Ecto neural progenitor cell (in vitro differentiated cells): ENCODE results near the gene CCDC85B.

Experiments used
- DNase-seq: peaks from one replicate; pipeline ENCODE4 v3.0.0-alpha.2; 2018; ENCODE audit warnings: low spot score

CCDC85B gene

DNA sequence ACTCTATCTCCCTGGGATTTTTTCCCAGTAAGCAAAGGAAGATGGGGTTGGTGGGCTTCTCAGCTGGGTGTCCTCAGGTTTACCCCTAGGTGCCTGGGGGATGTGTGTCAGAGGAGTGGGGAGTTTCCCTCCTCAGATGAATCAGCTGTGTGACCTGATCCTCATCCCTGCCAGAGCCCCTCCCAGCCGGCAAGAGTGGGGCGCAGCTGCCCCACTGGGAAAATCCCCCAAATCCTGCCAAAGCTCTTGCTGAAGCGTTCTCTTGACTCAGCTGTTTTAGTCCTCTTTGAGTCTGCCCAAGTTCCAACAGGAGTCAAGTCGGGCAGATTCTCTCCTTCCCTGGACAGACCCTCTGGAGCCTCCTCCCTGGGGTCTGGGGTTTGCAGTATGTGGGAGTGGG, 22.4 kb downstream of the CCDC85B start:
- DNase-seq, result no peak

DNA sequence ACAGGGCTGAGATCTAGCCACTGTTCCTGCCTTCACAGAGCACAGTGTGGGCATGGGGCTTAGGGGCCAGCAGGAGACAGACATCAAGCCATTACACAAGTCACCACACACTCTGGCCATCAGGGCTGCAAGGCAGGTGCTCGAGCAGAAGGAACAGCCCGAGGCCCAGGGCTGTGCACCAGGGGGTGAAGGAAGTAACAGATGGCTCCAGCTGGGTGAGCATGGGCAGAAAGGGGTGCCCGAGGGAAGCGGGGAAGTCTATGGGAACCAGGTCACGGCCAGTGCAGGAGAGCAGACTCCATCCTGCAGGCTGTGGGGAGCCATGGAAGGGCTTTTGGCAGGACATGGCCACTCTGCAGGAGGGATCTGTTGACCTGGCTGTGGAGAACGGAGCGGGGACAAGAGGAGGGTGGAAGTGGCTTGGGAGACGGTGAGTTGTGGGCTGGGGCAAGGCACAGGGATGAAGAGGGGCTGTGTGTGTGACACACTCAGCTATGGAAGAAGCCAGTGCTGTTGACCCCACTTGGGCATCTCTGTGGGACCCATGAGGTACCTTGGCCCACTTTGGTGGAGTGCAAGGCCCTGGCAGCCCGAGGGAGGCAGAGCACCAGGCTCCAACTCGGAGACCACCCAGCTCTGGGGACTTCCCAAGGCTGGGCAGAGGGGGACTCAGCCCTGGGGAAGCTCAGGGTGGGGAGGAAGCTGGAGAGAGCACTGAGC, 24.8 kb downstream of the CCDC85B start:
- no peak for DNase-seq

DNA sequence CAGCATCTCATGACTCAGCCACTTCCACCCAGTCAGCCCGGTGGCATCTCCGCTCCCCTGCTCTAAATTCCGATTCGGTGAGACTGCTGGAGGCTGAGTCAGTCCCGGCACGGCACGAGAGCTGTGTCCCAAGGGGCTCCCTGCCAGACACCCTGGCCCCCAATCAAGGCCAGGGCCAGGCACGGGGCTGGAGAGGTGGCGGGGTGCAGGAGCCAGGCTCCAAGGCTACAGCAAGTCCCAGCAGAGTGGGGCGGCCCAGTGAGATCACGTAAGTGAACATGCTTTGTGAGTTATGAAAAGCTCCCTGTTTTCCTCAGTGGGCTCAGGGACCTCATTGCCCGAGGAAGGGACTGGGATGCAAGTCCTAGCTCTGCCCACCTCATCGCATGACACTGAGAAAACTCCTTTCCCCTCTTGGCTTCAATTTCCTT, 25.4 kb downstream of the CCDC85B start:
- DNase-seq, result no peak

DNA sequence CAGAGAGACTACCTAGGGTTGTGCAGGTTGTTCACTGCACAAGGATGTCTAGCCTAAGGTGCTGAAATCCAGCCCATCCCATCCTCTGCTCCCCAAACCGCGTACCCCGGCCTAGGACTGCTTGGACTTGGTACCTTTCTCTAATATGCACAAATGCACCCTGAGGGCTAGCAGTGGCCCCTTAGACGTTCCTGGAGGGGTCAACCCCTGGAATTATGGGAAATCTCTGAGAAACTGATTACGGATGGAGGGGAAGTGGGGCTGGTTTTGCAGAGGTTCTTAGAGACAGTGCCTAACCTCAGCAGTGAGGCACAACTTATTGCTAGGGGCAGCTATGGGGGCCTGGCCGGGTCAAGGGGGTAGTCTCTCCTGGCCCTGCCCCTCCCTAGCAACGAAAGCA, 25.9 kb downstream of the CCDC85B start:
- DNase-seq, result no peak

DNA sequence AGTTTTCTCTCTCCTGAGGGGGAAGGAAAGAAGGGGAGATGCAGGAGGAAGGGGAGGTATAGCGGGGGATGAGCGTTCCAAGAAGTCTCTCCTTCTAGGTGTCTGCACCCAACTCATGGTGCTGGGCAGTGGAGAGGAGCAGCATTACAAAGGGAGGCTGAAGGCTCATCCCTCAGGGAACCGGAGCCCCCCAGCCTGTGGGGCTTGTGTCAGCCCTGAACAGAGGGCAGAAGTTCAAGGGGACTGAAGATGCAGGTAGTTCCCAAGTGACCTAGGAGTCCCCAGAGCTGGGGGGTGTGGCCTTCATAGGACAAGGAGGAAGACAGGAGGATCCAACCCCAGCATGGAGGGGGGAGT, 26.6 kb downstream of the CCDC85B start:
- DNase-seq, result no peak

DNA sequence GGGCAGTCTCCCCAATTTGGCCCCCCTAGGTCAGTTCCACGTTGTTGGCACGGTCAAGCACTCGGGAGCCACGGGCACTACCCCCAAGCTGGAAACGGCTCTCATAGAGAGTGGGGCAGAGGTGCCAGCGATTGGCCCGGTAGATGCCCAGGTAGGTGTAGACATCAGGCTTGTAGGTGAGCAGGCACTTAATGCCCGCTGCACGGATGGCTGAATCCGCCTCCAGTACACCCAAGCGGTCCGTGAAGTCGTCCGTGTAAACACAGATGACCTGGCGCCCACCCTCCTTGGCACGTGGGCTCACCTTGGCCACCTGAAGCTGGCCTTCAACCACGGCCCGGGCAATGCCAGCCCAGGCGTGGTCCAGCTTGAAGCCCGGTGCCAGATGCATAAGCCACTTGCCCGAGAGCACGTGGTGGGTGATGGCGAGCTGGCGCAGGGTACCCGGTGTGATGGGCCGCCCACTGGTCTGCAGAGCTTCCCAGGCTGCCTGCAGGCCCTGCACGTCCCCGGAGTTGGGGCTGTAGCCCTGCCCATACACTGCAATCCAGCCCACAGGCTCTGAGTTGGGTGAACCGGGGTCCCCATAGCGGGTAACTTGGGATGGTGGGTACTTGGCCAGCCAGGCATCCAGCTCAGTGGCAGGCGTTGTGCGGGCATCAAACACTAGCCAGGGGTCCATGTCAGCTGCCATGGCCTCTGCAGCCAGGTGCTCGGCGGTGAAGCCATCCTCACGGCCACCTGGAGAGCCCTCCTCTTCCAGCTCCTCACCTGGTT, 27.1 kb downstream of the CCDC85B start:
- DNase-seq, result no peak

DNA sequence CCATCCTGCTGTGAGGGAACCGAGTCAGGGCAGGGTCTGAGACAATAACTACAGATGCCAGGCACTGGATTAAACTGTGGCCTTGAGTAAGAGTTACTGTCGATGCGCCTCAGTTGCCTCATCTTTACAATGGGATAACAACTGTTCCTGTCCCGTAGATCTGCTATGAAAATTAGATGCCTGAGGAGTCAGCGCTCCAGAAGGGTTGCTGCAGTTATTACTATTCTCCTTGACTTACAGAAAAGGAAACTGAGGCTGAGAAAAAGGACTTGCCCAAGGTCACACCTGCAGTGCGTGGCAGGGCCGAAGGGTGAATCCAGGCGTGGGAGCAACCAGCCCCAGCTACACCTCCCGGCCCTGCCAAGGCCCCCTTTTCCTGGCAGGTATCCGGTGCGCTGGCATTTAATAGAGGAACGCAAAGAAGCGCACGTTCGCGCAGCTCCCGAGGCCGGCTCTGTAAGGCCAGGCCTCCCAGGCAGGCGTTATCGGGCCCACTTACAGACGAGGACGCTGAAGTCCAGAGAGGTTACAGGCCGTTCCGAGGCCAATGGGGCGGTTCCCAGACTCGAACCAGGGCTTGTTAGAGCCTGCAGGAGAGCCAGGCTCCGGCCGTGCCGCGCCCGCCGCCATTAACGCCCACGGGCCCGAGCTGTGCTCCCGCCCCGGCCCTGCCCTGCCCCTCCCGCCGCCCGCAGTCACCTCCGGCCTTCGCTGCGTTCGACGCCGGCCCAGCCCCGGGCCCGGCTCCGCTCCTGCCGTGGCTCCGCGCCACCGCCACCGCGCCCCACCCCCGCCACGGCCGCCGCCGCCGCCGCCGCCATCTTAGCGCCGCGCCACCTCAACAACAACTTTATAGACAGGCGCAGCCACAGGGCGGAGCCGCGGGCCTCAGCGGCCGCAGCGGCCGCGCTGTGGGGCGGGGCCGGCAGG, 28.0 kb downstream of the CCDC85B start, which contains the start of gene C11orf68:
TSS of gene C11orf68 (minus strand) at position 852 of the 930 bp plus-strand sequence. CDS start at position 821, 31 bp downstream.
- DNase-seq, result no peak

DNA sequence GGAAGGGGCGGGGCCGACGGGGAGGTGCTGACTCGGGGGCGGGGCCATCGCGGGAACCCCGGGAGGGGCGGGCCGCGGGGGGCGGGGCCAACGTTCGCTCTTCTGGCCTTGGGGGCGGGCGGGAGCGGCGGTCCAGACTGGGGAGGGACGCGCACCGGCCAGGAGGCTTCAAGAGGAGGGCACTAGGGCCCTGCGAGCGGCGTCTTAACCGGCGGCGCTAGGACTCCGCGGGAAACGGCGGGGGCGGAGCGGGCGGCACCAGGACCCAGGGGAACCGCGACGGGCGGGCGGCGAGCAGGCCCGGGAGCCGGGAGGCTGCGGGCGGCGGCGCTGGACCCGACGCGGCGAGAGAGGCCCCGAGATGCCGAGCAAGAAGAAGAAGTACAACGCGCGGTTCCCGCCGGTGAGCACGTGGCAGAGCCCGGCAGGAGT, 28.7 kb downstream of the CCDC85B start, which contains the start of gene DRAP1:
TSS of gene DRAP1 (plus strand) at position 286 of the 432 bp plus-strand sequence. CDS start at position 362, 76 bp downstream.
- peak; percentile 100 for DNase-seq

DNA sequence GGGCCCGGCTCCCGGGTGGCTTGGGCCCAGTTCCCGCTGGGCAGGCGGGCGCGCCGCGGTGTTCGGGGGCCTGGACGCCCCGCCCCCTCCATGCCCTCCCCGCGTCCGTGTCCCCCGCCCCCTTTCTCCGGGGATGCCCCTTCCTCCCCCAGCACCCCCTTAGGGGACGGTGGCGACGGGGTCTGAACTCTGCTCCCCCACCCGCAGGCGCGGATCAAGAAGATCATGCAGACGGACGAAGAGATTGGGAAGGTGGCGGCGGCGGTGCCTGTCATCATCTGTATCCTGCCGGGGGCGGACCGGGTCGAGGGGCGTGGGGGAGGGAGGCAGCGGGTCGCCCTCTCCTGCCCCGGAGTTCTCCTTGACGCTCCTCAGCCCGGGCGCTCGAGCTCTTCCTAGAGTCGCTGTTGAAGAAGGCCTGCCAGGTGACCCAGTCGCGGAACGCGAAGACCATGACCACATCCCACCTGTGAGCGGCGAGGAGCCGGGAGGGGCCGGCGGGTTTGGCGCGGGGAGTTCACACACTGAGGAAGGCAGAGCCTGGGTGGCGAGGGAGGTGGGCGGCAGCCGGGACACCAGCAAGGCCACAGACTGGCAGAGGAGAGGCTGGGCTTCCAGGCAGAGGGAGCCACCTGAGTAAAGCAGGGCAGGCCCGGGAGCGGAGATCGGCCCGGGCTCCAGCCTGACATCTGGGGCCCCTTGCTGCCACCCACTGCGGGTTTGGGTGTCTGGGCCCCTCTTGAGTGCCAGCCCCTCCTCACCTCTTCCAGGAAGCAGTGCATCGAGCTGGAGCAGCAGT, 29.3 kb downstream of the CCDC85B start:
- DNase-seq, result peak; percentile 78

DNA sequence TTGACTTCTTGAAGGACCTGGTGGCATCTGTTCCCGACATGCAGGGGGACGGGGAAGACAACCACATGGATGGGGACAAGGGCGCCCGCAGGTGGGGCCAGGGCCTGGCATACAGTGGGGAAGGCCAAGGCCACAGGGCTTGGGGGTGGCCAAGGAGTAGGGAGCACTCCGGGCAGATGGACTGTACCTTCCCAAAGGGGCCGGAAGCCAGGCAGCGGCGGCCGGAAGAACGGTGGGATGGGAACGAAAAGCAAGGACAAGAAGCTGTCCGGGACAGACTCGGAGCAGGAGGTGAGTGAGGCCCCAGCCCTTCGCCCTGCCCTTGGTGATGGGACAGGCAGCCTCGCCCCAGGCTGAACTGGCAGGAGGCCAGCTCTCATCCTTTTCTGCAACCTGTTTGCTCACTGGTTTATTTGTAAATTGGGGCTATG, 29.9 kb downstream of the CCDC85B start:
- DNase-seq, result no peak

DNA sequence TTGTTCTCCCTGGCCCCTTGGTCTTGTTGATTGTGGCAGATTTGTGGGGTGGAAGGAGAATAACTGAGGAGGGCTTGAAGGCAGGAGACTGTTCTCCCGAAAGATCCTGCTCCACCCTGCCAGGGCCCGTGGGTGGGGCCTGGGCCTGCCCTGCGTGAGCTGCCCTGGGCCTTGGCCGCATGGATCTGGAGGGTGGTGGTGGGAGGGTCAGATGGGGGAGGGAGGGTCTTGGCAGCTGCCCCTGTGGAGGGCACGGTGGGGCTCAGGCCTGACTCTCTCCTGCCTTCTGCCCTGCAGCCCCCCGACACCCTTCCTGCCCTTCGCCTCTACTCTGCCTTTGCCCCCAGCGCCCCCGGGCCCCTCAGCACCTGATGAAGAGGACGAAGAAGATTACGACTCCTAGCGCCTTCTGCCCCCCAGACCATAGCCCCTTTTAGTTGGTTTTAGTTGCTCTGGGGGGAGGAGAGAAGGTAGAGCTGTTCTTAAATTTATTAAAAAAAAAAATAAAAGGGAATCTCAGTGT, 30.6 kb downstream of the CCDC85B start:
- DNase-seq, result no peak

DNA sequence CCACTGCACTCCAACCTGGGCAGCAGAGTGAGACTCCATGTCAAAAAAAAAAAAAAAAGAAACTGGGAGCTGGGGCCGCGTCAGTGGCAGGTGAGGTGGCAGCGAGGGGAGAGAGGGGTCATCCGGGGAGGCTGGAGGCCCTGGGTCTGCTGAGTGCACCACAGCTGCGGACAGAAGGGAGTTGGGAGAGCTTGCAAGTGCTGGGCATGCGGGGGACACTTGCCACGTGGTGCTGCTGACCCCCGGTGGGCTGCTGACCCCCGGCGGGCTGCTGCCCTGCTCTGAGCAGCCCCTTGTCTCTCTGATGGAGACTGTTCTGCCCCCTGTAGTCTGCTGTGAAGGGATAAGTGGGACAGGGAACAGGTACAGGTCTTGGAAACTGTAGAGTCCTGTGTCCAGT, 31.4 kb downstream of the CCDC85B start:
- no peak for DNase-seq

DNA sequence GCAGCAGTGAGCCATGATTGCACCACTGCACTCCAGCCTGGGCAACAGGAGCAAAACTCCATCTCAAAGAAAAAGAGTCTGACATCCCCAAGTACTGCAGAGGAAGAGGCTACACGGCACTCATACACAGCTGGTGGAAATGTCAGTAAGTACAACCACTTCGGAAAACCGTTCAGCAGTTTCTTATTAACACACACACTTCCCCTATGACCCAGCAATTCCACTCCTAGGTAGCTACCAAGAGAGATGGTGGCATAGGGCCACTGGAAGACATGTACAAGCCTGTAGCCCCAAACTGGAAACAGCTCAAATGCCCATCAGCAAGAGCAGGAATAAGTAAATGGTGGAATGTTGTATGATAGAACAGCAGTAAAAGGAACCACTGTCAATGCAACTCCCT, 32.1 kb downstream of the CCDC85B start:
- no peak for DNase-seq

DNA sequence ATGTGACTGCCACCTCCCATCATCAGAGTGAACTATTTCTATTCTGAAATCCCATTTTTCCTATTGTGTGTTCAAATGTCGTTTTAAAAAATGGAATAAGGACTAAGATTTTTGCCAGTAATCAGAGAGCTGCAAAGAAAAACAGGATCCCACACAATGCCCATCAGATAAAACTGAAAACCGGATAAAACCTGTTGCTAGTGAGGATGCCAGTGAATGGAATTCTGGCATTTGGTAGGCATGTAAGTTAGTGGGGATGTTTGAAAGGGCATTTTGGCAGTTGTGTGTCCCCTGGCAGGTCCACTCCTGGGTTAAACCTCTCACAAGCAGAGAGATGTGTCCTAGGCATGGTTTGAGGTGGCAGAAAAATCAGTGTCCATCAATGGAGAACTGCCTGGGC, 34.9 kb downstream of the CCDC85B start:
- no peak for DNase-seq

DNA sequence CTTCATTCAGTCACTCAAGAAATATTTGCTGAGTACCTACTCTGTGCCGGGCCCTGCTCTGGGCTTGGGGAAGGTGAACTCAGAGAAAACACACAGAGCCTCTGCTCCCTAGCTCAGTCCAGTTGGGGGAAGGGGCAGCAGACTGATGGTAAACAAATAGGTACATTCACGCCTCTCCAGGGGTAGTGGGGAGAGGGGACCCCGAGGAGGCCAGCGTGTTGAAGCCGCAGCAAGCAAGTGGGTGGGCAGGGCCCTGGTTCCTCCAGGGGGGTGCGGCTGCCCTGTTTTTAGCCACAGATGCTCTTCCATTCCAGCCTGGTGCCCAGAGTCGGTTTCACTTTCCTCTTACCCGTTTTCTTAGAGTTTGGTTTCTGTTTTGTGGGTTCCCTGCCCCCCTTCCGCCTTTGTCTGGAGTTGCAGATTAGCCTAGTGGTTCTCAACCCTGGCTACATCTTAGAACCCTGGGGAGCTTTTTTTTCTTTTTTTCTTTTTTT, 37.5 kb downstream of the CCDC85B start:
- DNase-seq, result no peak

DNA sequence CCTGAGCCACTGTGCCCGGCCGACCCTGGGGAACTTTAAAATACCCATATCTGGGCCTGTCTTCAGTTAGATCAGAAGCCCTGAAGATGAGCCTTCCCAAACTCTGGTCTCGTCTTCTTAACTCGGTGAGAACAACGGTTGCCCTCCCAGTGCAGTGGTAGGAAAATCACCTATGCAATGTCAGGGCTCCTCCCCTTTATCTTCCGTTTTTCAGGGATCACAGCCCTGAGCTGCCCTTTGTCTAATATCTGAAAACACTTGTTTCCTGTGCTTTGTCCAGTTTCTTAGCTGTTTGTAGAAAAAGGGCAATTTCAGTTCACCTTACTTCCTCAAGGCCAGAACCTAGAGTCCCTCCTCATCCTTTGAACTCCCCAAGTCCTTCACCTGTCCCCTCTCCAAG, 38.2 kb downstream of the CCDC85B start:
- DNase-seq, result no peak

DNA sequence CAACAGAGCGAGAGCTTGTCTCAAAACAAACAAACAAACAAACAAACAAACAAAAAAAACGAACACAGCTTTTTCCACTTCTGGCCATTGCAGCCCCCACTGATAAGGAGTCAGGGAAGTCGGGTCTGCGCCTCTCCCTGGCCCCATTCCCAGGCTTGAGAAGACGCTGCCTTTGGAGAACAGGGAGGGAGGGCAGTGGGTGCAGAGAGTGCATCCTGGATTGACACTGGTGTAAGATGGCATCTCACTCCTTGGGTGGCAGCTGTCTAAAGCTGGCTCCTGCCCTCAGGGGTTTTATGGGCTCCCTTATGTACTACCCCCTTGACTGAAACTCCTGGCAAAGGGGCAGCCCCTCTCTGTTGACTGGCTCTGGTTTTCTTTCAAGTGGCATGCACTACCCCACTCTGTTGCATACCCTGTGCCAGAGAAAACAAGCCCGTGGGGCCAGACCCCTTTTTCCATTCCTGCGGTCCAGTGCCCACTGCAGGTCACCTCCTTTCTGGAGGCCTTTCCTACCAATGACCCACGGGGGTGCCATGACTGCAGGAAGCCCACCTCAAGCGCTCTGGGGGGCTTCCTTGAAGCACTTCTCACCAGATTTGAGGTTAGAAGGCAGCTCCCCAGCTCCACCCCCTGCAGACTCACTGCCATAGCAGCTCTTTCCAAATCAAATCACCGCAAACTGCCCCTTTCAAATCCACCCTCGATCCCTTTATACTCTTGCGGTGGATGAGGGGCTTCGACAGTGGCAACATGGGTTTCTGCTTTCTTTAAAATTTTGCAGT, 41.5 kb downstream of the CCDC85B start:
- no peak for DNase-seq

DNA sequence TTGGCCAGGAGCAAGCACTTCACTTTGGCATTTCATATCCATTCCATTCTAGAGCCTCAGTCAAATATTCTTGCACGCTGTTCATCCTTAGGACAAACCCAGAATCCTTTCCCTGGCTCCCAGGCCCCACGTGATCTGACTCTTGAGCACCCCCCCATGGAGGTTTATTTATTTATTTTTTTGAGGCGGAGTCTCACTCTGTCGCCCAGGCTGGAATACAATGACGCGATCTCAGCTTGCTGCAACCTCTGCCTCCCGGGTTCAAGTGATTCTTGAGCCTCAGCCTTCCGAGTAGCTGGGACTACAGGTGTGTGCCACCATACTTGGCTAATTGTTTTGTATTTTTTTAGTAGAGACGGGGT, 42.1 kb downstream of the CCDC85B start:
- DNase-seq, result peak; percentile 56

DNA sequence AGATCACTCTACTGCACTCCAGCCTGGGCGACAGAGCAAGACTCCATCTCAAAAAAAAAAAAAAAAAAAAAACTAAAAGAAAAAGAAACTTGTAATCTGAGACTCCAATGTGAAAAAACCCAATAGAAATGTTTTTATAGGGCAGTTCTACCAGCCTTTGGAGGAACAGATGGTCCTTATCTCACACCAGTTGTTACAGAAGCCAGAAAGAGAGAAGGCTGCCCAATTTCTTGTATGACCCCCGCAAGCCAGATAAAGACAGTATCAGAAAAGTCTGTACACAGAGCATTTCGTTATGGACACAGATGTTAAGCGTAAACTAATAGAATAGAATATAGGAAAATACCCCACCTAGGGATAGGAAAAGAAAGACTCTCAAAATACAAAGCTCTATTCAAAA, 43.5 kb downstream of the CCDC85B start:
- no peak for DNase-seq

DNA sequence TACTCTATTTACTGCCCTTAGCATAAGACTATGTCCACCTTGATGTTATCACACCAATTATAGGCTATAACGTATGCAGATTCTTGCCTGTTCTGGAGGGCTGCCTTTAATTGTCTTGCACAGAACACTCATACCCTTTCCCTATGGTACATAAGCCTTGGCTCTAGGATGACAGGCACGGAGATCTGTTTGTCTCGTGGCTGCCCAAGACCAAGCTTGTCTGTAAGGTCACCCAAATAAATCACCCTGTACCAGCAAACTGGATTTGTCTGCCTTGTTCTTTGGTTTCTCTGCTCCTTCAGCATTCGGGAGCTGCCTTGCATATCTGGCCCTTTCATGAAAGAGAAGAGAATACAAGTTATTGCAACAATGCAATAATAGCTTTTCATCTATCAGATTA, 47.3 kb downstream of the CCDC85B start:
- no peak for DNase-seq
